ENCODE results near the gene ADAM19.
"Not testable (repeated sequence)": the region's sequence is repeated elsewhere in the genome, so short reads cannot be mapped to it uniquely, and the experiment has no call there.

Gene ADAM19

DNA sequence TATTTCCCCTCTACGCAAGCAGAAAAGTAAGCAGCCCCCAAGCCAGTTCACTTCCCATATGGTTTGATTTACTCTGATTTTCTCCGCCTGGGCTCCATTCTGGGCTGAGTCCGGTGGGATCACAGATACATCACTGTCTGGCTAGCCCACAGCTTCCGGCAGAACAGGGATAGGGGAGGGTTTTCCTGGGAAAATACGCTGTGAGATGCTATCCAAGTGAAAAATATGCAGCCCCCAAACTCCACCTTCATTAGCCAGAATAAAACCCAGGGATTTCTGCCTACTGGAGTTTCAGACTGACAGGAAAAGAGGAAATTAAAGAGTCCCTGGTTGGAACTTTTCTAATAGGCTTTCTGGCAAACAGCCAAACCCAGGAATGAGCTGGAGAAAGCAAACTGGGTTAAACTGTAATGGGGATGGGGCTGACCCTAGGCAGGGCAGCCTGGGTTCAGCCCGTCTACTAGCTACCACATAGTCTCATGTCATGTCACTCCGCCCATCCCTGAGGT, 132.5 kb downstream of the ADAM19 start:
- DNase-seq (ENCODE audit: low read depth in 1 of 2, low spot score in 1 of 2): no peak

DNA sequence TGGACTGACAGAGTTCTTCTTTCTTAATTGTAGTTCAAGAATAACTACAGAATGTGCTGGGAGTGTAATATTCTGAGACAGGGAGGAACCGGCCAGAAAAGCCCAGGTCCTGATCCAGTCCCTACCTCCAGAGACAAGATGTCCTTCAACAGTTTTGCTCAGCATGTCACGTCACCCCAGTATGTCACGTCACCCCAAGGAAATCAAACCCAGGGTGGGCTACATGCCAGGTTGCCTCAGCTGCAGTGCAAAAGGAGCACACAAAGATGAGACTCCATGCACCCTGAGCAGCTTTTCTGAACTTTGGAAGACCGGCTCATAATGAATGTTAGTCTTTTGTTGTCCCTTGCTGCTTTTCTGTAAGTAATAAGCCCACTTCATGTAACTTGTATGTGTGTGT, 141.5 kb downstream of the ADAM19 start:
- no peak for DNase-seq (ENCODE audit: low read depth in 1 of 2, low spot score in 1 of 2)

DNA sequence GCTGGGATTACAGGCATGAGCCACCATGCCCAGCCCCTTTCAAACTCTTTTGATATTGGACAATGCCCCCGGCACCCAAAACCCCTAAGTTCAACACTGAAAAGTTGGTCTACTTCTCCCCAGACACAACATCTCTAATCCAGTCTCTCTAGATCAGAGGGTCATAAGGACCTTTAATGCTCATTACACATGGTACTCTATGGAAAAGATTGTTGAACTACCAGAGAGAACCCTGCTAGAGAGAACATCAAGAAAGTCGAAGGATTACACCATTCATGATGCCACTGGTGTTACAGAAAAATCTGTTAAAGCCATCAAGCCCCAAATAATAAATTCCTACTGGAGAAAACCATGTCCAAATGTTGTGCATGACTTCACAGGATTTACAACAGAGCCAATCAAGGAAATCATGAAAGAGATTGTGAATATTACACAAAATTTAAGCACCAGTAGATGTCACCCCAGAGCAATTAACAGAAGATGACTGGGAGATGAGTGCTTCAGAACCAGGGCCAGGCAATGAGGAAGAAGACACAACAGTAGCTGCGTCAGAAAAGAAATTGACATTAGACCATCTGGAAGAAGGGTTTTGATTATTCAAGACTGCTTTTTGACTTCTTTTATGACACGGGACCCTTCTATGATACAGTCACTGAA, 143.9 kb downstream of the ADAM19 start:
- no peak for DNase-seq (ENCODE audit: low read depth in 1 of 2, low spot score in 1 of 2)

DNA sequence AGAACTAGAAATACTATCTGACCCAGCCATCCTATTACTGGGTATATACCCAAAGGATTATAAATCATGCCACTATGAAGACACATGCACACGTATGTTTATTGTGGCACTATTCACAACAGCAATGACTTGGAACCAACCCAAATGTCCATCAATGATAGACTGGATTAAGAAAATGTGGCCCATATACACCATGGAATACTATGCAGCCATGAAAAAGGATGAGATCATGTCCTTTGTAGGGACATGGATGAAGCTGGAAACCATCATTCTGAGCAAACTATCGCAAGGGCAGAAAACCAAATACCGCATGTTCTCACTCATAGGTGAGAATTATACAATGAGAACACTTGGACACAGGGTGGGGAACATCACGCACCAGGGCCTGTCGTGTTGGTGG, 145.7 kb downstream of the ADAM19 start:
- not testable (repeated sequence) for DNase-seq (ENCODE audit: low read depth in 1 of 2, low spot score in 1 of 2)

Data from activated T-helper 1 cell treated with anti-CD3 and anti-CD28 coated beads, Interleukin-2, amount 50 U/mL, for 16 hours (primary cell).